Measurements from ENCODE around the gene KRT14. TPM values are rescaled to one million over a fixed set of nuclear protein-coding genes. Genes with fewer than 3 reads are reported as not detected.
"Not testable (repeated sequence)": the region's sequence is repeated elsewhere in the genome, so short reads cannot be mapped to it uniquely, and the experiment has no call there.

Gene KRT14
- total and polyA plus RNA-seq, 2 donors from 2014 or later, result not detected

- Histone ChIP-seq H3K27me3 (ENCODE audit: control insufficient read depth, insufficient read depth, low read length) (no peaks in the 10 kb centered on the region), H3K4me1 (ENCODE audit: control insufficient read depth in 2 of 3, insufficient read depth in 2 of 3, low read depth in 1 of 3, low read length in 3 of 3) (no peaks in the 10 kb centered on the region), H3K36me3 (ENCODE audit: control insufficient read depth in 2 of 3, insufficient read depth in 3 of 3, low read length in 3 of 3) (no peaks in the 10 kb centered on the region), H3K27ac (ENCODE audit: low read depth in 2 of 2, low read length in 2 of 2) (no peak within 1 kb of the TSS), H3K4me3 (ENCODE audit: low read length in 3 of 3) (no peak within 1 kb of the TSS), H3K9me3 (ENCODE audit: control insufficient read depth in 2 of 3, insufficient read depth in 1 of 3, low read length in 3 of 3) (no peaks in the 10 kb centered on the region), H3K9ac (ENCODE audit: low read length in 3 of 3) (no peak within 1 kb of the TSS)
- peak; percentile 51 to 67 (median 59) for DNase-seq
- no peak for TF ChIP-seq CTCF (IDR thresholded peaks at IDR 0.05; ENCODE audit: borderline replicate concordance, extremely low read depth, insufficient read depth)
- intact Hi-C loops (cut with DNase I), result no loop called here
- FAIRE-seq, result no peak
These were observed 37.8 kb upstream of the KRT14 start, which contains the start of gene KRT17 for GRCh38 chr17:41624208-41625101. Gene KRT17, minus strand, starts transcription at chr17:41624575. Its CDS starts 66 bp downstream, at chr17:41624509.

GRCh38 chr17:41623184-41623861 is 36.6 kb upstream of the KRT14 start:
- H3K4me1 ChIP-seq (ENCODE audit: control insufficient read depth in 2 of 3, insufficient read depth in 2 of 3, low read depth in 1 of 3, low read length in 3 of 3); H3K9ac ChIP-seq (ENCODE audit: low read length in 3 of 3); H3K9me3 ChIP-seq (ENCODE audit: control insufficient read depth in 2 of 3, insufficient read depth in 1 of 3, low read length in 3 of 3); intact Hi-C loops (cut with DNase I); H3K36me3 ChIP-seq (ENCODE audit: control insufficient read depth in 2 of 3, insufficient read depth in 3 of 3, low read length in 3 of 3); H3K4me3 ChIP-seq (ENCODE audit: low read length in 3 of 3); H3K27me3 ChIP-seq (ENCODE audit: control insufficient read depth, insufficient read depth, low read length); H3K27ac ChIP-seq (ENCODE audit: low read depth in 2 of 2, low read length in 2 of 2); FAIRE-seq: not testable (repeated sequence)
- DNase-seq, result peak in 3 of 5 donors; percentile 8 to 63 (median 36)

- DNase-seq, result peak in 2 of 5 donors; percentile 25 to 50
- not testable (repeated sequence) for FAIRE-seq; H3K27ac ChIP-seq (ENCODE audit: low read depth in 2 of 2, low read length in 2 of 2)
These were observed 35.9 kb upstream of the KRT14 start for GRCh38 chr17:41622340-41623183.

GRCh38 chr17:41621916-41622315 is 35.2 kb upstream of the KRT14 start:
- FAIRE-seq (no peak), DNase-seq (no peak)
- no peak overlapping the region for H3K9ac ChIP-seq (ENCODE audit: low read length in 3 of 3)
- H3K4me3 ChIP-seq (ENCODE audit: low read length in 3 of 3), result no peak overlapping the region
- H3K27ac ChIP-seq (ENCODE audit: low read depth in 2 of 2, low read length in 2 of 2), result no peak overlapping the region
- no peaks in the 10 kb centered on the region for H3K27me3 ChIP-seq (ENCODE audit: control insufficient read depth, insufficient read depth, low read length)
- TF ChIP-seq CTCF (IDR thresholded peaks at IDR 0.05; ENCODE audit: borderline replicate concordance, extremely low read depth, insufficient read depth), result no peak
- no peaks in the 10 kb centered on the region for H3K4me1 ChIP-seq (ENCODE audit: control insufficient read depth in 2 of 3, insufficient read depth in 2 of 3, low read depth in 1 of 3, low read length in 3 of 3)
- intact Hi-C loops (cut with DNase I), result no loop called here
- no peaks in the 10 kb centered on the region for H3K9me3 ChIP-seq (ENCODE audit: control insufficient read depth in 2 of 3, insufficient read depth in 1 of 3, low read length in 3 of 3)
- H3K36me3 ChIP-seq (ENCODE audit: control insufficient read depth in 2 of 3, insufficient read depth in 3 of 3, low read length in 3 of 3), result no peaks in the 10 kb centered on the region

More at GRCh38 chr17:41622340-41623183, 35.9 kb upstream of the KRT14 start:
- H3K4me3 ChIP-seq (ENCODE audit: low read length in 3 of 3); H3K36me3 ChIP-seq (ENCODE audit: control insufficient read depth in 2 of 3, insufficient read depth in 3 of 3, low read length in 3 of 3); H3K9me3 ChIP-seq (ENCODE audit: control insufficient read depth in 2 of 3, insufficient read depth in 1 of 3, low read length in 3 of 3); intact Hi-C loops (cut with DNase I); H3K4me1 ChIP-seq (ENCODE audit: control insufficient read depth in 2 of 3, insufficient read depth in 2 of 3, low read depth in 1 of 3, low read length in 3 of 3); H3K27me3 ChIP-seq (ENCODE audit: control insufficient read depth, insufficient read depth, low read length); H3K9ac ChIP-seq (ENCODE audit: low read length in 3 of 3): not testable (repeated sequence)

- FAIRE-seq; H3K27me3 ChIP-seq (ENCODE audit: control insufficient read depth, insufficient read depth, low read length); H3K4me1 ChIP-seq (ENCODE audit: control insufficient read depth in 2 of 3, insufficient read depth in 2 of 3, low read depth in 1 of 3, low read length in 3 of 3); H3K4me3 ChIP-seq (ENCODE audit: low read length in 3 of 3); H3K9me3 ChIP-seq (ENCODE audit: control insufficient read depth in 2 of 3, insufficient read depth in 1 of 3, low read length in 3 of 3); H3K27ac ChIP-seq (ENCODE audit: low read depth in 2 of 2, low read length in 2 of 2); H3K36me3 ChIP-seq (ENCODE audit: control insufficient read depth in 2 of 3, insufficient read depth in 3 of 3, low read length in 3 of 3); H3K9ac ChIP-seq (ENCODE audit: low read length in 3 of 3); intact Hi-C loops (cut with DNase I): not testable (repeated sequence)
- peak in 1 of 5 donors; percentile 52 for DNase-seq
These were observed 34.7 kb upstream of the KRT14 start for GRCh38 chr17:41621435-41621817.
